AG09319 (cell line): ENCODE data around the gene IRF2BPL.

Source experiments
- DNase-seq: peaks from one replicate; pipeline ENCODE4 v3.0.0-alpha.2; 2010; ENCODE audit warnings: low read depth; ENCODE audit errors: extremely low read depth
- CTCF ChIP-seq: IDR thresholded peaks from 2 replicates; pipeline ENCODE4 v1.5.1; 2011; ENCODE audit warnings: low read depth, mild to moderate bottlenecking, inconsistent platforms, low read length, moderate library complexity

The IRF2BPL gene

DNA sequence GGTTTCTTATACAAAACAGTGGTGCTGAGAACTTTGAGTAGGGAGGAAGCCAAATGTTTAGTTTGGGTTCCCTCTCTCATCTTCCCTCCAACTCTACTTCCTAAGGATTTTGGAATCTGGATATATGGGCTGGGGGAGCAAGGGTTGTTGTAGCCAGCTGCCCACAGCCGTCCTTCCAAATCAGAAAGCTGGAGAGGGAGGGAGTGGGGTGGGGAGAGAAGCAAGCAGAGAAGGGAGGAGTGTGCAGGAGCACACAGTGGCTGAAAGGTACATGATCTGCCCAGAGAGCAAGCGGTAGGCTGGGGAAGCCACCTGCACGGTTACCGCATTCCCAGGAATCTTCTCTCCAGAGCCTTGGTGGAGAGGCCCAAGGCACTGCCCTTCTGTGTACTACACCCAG, 52.7 kb downstream of the IRF2BPL start:
- DNase-seq, result no peak
- no peak for TF ChIP-seq CTCF

DNA sequence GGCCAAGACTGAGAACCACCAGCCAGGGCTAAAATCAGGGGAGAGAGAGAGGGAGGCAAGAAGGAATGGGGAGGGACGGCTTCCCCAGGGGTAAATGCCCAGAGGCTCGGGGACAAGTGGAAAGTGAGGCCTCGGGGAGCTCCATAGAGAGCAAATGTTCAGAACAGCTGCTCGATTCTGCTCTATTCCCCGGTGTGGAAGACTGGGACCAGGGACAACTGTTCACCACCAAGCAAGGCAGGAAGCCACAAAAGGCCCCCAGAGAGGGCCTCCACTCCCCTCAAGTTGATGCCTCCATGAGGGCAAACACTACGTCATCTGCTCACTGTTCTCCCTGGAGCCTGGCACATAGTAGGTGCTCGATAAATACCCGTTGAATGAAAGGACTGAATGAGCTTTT, 53.5 kb downstream of the IRF2BPL start:
- no peak for DNase-seq
- no peak for TF ChIP-seq CTCF
